Natural killer cell (primary cell): ENCODE results near the gene CLEC16A. TPM values are rescaled to one million over a fixed set of nuclear protein-coding genes. Genes with fewer than 3 reads are reported as not detected.

ENCODE experiments used
- ATAC-seq, 3 donors: fragments of 150-1000 bp in 2 of 3; fragments of 200-7000 bp in 1 of 3; cut with Tn5 transposase; 1 replicate in 1 of 3; 2 replicates in 2 of 3; pipeline ENCODE4 v1.10.0; 2021; ENCODE audit warnings: mild to moderate bottlenecking in 2 of 3, moderate library complexity in 2 of 3
- DNase-seq, 2 donors: peaks; one replicate each; pipeline versions ENCODE4 v3.0.0 to v3.0.0-alpha.2; 2013 to 2021; ENCODE audit warnings: mixed read lengths in 1 of 2
- H3K27ac ChIP-seq: one replicate; pipeline ENCODE4 v1.5.1; 2013; ENCODE audit warnings: mild to moderate bottlenecking, low read length
- H3K27me3 ChIP-seq: one replicate; pipeline ENCODE4 v1.6.1; 2013; ENCODE audit warnings: low read length; ENCODE audit not compliant: control insufficient read depth, insufficient read depth
- H3K36me3 ChIP-seq: one replicate; pipeline ENCODE4 v1.6.1; 2013; ENCODE audit warnings: low read length; ENCODE audit not compliant: control insufficient read depth, insufficient read depth
- H3K4me1 ChIP-seq: one replicate; pipeline ENCODE4 v1.6.1; 2013; ENCODE audit warnings: low read length; ENCODE audit not compliant: control insufficient read depth, insufficient read depth
- H3K4me3 ChIP-seq: one replicate; pipeline ENCODE4 v1.5.1; 2013; ENCODE audit warnings: low read length
- H3K9me3 ChIP-seq: one replicate; pipeline ENCODE4 v1.6.1; 2013; ENCODE audit warnings: low read length; ENCODE audit not compliant: control insufficient read depth, insufficient read depth
- H3K27ac Mint-ChIP-seq, 2 donors: one replicate each; pipeline ENCODE4 v1.8.0; 2022; ENCODE audit warnings: mild to moderate bottlenecking in 2 of 2, mixed read lengths in 2 of 2, moderate library complexity in 1 of 2
- H3K27me3 Mint-ChIP-seq, 2 donors: one replicate each; pipeline ENCODE4 v1.8.0; 2022; ENCODE audit warnings: low read depth in 2 of 2, mixed read lengths in 2 of 2
- H3K36me3 Mint-ChIP-seq: one replicate; pipeline ENCODE4 v1.8.0; 2022; ENCODE audit warnings: mixed read lengths
- H3K4me1 Mint-ChIP-seq, 2 donors: one replicate each; pipeline ENCODE4 v1.8.0; 2022; ENCODE audit warnings: mixed read lengths in 2 of 2
- H3K4me3 Mint-ChIP-seq: one replicate; pipeline ENCODE4 v1.8.0; 2022; ENCODE audit warnings: mild to moderate bottlenecking, moderate library complexity, mixed read lengths
- H3K9me3 Mint-ChIP-seq, 2 donors: one replicate each; pipeline ENCODE4 v1.8.0; 2022; ENCODE audit warnings: mixed read lengths in 2 of 2
- WGBS: methylation state at CpG from one replicate; pipeline ENCODE4 v1.1.7; 2013; ENCODE audit warnings: missing lambda C conversion rate; ENCODE audit not compliant: insufficient coverage; 5-methylcytosine and 5-hydroxymethylcytosine counted together
- intact Hi-C: fragments of 100-400 bp; cut with micrococcal nuclease; formaldehyde crosslinking; loops from one replicate; pipeline ENCODE4 v1.14.2; 2022
- total RNA-seq, 4 donors: library from RNA; stranded (reverse); fragments of 120-200 nt in 1 of 4; gene quantifications; one replicate each; pipeline versions ENCODE4 v1.2.3 to v1.2.4, GENCODE V29; 2013 to 2022
- TF ChIP-seq, protein P1 (sequence below): fragments of 200-600 bp; IDR thresholded peaks from one replicate; pipeline ENCODE4 v1.8.0; 2022; ENCODE audit warnings: antibody characterized with exemption

The CLEC16A gene
- total RNA-seq, 3 donors from 2014 or later (not counting 1 experiment from before 2014, with no cell fraction given): 35.9 to 50.5 (median 37.4) TPM

DNA sequence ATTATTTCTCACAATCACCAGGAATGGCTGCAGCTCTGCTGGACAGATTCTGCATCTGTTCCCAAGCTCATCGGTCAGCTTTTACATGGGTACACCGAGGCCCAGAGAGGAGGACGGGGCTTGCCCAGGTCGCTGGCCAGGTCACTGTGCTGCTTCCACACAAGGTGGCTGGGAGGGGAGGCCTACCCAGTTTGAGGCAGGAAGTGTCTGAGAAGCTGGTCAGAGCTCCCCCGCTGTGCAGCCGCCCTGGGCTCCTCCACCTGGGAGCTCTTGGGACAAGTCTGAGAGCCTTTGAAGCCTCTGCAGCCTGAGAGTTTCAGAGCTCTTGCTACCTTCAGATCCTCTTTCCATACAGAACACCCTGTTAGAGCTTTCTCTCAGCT, 143.3 kb downstream of the CLEC16A start:
- Mint-ChIP-seq H3K36me3 (no peaks in the 10 kb centered on the region), H3K4me3 (no peak overlapping the region), H3K9me3 (no peaks in the 10 kb centered on the region), H3K27me3 (no peaks in the 10 kb centered on the region), H3K4me1 (peaks cover 0 to 12% of the 10 kb centered on the region in 2 donors), H3K27ac (no peak overlapping the region)
- DNase-seq (no peak), ATAC-seq (peak in 1 of 3 donors; percentile 12)
- H3K36me3 ChIP-seq: no peaks in the 10 kb centered on the region
- H3K27me3 ChIP-seq: no peaks in the 10 kb centered on the region
- peak overlapping the region; percentile 22 for H3K27ac ChIP-seq
- intact Hi-C loops: no loop called here
- peaks cover 19% of the 10 kb centered on the region for H3K4me1 ChIP-seq
- TF ChIP-seq, protein P1, sequence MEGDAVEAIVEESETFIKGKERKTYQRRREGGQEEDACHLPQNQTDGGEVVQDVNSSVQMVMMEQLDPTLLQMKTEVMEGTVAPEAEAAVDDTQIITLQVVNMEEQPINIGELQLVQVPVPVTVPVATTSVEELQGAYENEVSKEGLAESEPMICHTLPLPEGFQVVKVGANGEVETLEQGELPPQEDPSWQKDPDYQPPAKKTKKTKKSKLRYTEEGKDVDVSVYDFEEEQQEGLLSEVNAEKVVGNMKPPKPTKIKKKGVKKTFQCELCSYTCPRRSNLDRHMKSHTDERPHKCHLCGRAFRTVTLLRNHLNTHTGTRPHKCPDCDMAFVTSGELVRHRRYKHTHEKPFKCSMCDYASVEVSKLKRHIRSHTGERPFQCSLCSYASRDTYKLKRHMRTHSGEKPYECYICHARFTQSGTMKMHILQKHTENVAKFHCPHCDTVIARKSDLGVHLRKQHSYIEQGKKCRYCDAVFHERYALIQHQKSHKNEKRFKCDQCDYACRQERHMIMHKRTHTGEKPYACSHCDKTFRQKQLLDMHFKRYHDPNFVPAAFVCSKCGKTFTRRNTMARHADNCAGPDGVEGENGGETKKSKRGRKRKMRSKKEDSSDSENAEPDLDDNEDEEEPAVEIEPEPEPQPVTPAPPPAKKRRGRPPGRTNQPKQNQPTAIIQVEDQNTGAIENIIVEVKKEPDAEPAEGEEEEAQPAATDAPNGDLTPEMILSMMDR: no peak
- no peak overlapping the region for H3K4me3 ChIP-seq
- no peaks in the 10 kb centered on the region for H3K9me3 ChIP-seq
- 74% methylated on average over 6 of the region's 6 CpGs for WGBS

DNA sequence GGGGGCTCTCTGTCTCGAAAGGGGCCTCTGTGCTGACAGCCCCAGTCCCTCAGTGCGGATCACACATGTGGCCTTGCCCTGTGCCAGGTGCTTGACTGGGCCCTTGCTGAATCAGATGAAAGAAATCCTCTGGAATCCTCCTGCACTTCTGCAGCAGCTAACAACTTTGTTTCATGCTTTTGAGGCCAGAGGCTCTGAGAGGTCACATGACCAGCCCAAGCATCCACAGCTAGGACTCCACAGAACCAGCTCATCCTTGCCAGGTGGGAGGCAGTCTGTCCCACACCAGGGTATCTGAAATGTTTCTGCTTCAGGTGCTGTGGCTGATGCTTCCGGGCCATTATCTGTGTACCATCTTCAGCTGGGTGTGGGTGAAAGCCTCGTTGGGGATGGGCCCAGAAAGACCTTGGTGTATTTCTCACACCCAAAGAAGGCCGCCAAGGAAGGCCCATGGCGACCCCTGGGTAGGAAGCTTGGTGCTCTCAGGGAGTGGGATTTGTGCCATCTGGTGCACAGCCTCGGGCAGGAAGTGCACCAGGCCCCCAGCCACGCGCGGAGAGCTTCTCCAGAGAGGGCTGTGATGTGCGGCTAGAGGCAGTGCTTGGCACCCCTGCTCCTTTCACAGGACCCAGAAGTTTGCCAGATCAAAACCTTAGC, 143.8 kb downstream of the CLEC16A start:
- peak in 1 of 3 donors; percentile 34 for ATAC-seq
- intact Hi-C loops: no loop called here
- 39% methylated on average over 11 of the region's 11 CpGs for whole genome bisulfite sequencing
- DNase-seq: peak in 1 of 2 donors; percentile 43
- H3K27me3 Mint-ChIP-seq: no peaks in the 10 kb centered on the region
- TF ChIP-seq, protein P1: no peak
- Histone ChIP-seq H3K4me1 (peaks cover 24% of the 10 kb centered on the region), H3K27me3 (no peaks in the 10 kb centered on the region), H3K27ac (peak overlapping the region; percentile 22), H3K36me3 (no peaks in the 10 kb centered on the region), H3K9me3 (no peaks in the 10 kb centered on the region), H3K4me3 (no peak overlapping the region)
- no peaks in the 10 kb centered on the region for H3K36me3 Mint-ChIP-seq
- peaks cover 0 to 13% of the 10 kb centered on the region in 2 donors for H3K4me1 Mint-ChIP-seq
- no peak overlapping the region for H3K27ac Mint-ChIP-seq
- no peaks in the 10 kb centered on the region for H3K9me3 Mint-ChIP-seq
- no peak overlapping the region for H3K4me3 Mint-ChIP-seq

DNA sequence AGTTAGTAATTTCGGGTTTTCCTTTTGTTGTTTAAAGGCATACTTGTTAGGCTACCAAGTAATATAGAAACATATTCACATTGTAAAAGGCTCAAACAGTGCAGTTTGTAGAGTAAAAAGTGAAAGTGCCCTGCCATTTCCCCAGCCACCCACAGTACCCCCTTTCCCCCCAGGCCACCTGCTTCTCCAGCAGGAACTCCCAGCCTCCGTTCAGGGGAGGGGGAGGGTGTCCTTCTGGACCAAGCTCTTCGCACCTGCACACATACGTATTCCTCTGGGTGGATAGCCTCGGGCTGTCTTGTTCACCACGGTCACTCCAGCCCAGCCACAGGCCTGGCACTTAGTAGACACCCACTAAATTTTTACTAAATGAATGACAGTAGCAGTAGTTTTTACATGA, 144.5 kb downstream of the CLEC16A start:
- no peaks in the 10 kb centered on the region for H3K36me3 ChIP-seq
- ATAC-seq (no peak), DNase-seq (no peak)
- H3K4me3 ChIP-seq: no peak overlapping the region
- Mint-ChIP-seq H3K27me3 (no peaks in the 10 kb centered on the region), H3K36me3 (no peaks in the 10 kb centered on the region), H3K27ac (no peak overlapping the region), H3K9me3 (no peaks in the 10 kb centered on the region), H3K4me1 (peaks cover 6 to 17% of the 10 kb centered on the region in 2 donors), H3K4me3 (no peak overlapping the region)
- H3K9me3 ChIP-seq: no peaks in the 10 kb centered on the region
- TF ChIP-seq, protein P1: no peak
- intact Hi-C loops: no loop called here
- no peaks in the 10 kb centered on the region for H3K27me3 ChIP-seq
- H3K4me1 ChIP-seq: peaks cover 30% of the 10 kb centered on the region
- peak overlapping the region; percentile 22 for H3K27ac ChIP-seq
- WGBS: 42% methylated on average over 3 of the region's 6 CpGs
